Measurements from ENCODE around the gene TNFAIP2.

Gene TNFAIP2

GRCh38 chr14:103134919-103135318 lies 11.7 kb downstream of the TNFAIP2 start:
- Histone ChIP-seq H3K27me3 (ENCODE audit: insufficient read depth, low read length) (peaks cover 9% of the 10 kb centered on the region; the same call in 1 of the 2 replicates), H3K79me2 (ENCODE audit: insufficient read depth, low read length) (no peaks in the 10 kb centered on the region), H3K27ac (ENCODE audit: low read depth, low read length, poor library complexity, severe bottlenecking) (no peak overlapping the region), H2AFZ (ENCODE audit: low read length) (no peak overlapping the region), H3K4me1 (ENCODE audit: insufficient read depth, low read length, severe bottlenecking) (peaks cover 4% of the 10 kb centered on the region), H3K36me3 (ENCODE audit: insufficient read depth, low read length) (no peaks in the 10 kb centered on the region), H4K20me1 (ENCODE audit: insufficient read depth, low read length) (no peaks in the 10 kb centered on the region), H3K9ac (ENCODE audit: low read length) (no peak overlapping the region), H3K4me2 (ENCODE audit: low read length) (no peak overlapping the region), H3K9me3 (ENCODE audit: low read length) (no peaks in the 10 kb centered on the region), H3K4me3 (ENCODE audit: low read depth, low read length, poor library complexity, severe bottlenecking) (no peak overlapping the region), H3F3A (ENCODE audit: insufficient read depth, low read length) (no peaks in the 10 kb centered on the region), H3K9me2 (ENCODE audit: low read depth, low read length) (no peaks in the 10 kb centered on the region)
- TF ChIP-seq CTCF (IDR thresholded peaks at IDR 0.05; ENCODE audit: low read length) (no peak), EZH2 (IDR thresholded peaks at IDR 0.05; ENCODE audit: borderline replicate concordance, low read length) (no peak)

DNA sequence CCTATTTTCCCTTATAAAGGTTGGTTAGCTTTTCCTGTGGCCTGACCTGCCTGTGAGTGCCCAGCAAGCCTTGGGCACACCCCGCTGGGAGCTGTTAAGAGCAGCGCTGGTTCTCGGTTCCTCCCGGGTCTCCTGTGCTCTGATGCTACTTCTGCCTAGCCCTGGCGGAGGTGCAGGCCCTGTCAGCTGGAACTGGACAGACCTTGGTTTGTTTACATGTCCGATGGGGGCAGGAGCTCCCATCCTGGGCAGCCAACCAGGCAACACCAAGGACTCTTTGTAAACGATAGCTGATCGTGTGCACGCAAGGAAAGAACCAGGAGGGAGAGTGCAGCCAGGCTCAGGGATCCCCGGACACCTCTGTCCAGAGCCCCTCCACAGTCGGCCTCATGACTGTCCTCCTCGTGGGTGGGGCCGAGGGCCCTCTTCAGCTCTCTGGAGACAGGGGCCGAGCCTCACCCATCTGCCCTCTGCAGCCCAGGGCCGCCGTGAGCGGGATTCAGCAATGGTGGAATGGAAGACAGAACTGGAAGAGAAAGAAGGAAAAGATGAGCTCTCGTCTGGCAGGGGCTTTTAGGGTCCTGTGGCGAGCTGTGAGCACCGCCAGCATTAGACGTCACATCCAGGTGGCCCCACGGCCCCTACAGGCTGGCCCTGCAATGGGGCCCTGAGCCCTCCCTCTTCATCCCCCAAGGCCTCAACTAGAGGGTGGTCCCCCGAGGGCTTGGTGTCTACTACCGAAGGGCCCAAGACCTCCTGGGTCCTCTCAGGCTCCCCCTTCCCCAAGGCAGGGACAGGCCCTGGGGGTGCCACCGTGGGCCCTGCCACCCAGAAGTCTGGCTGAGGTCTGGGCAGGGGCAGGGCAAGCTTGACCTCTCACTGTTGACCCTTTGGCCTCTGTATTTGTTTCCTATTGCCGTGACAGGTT lies 12.3 kb downstream of the TNFAIP2 start:
- peaks cover 9% of the 10 kb centered on the region; the same call in 1 of the 2 replicates for H3K27me3 ChIP-seq (ENCODE audit: insufficient read depth, low read length)
- H3K36me3 ChIP-seq (ENCODE audit: insufficient read depth, low read length) = no peaks in the 10 kb centered on the region
- H4K20me1 ChIP-seq (ENCODE audit: insufficient read depth, low read length) = no peaks in the 10 kb centered on the region
- H3K9ac ChIP-seq (ENCODE audit: low read length) = no peak overlapping the region
- no peak overlapping the region for H3K4me2 ChIP-seq (ENCODE audit: low read length)
- peaks cover 11% of the 10 kb centered on the region for H3K4me1 ChIP-seq (ENCODE audit: insufficient read depth, low read length, severe bottlenecking)
- no peak overlapping the region for H3K4me3 ChIP-seq (ENCODE audit: low read depth, low read length, poor library complexity, severe bottlenecking)
- H2AFZ ChIP-seq (ENCODE audit: low read length) = no peak overlapping the region
- H3F3A ChIP-seq (ENCODE audit: insufficient read depth, low read length) = no peaks in the 10 kb centered on the region
- TF ChIP-seq CTCF (IDR thresholded peaks at IDR 0.05; ENCODE audit: low read length) = no peak
- no peak for TF ChIP-seq EZH2 (IDR thresholded peaks at IDR 0.05; ENCODE audit: borderline replicate concordance, low read length)
- no peak overlapping the region for H3K27ac ChIP-seq (ENCODE audit: low read depth, low read length, poor library complexity, severe bottlenecking)
- H3K9me3 ChIP-seq (ENCODE audit: low read length) = no peaks in the 10 kb centered on the region
- no peaks in the 10 kb centered on the region for H3K9me2 ChIP-seq (ENCODE audit: low read depth, low read length)
- H3K79me2 ChIP-seq (ENCODE audit: insufficient read depth, low read length) = no peaks in the 10 kb centered on the region

GRCh38 chr14:103136388-103137271 lies 13.4 kb downstream of the TNFAIP2 start:
- Histone ChIP-seq H3K27ac (ENCODE audit: low read depth, low read length, poor library complexity, severe bottlenecking) (no peak overlapping the region), H3K4me1 (ENCODE audit: insufficient read depth, low read length, severe bottlenecking) (peaks cover 22% of the 10 kb centered on the region), H3K9ac (ENCODE audit: low read length) (no peak overlapping the region), H3F3A (ENCODE audit: insufficient read depth, low read length) (no peaks in the 10 kb centered on the region), H4K20me1 (ENCODE audit: insufficient read depth, low read length) (no peaks in the 10 kb centered on the region), H3K9me2 (ENCODE audit: low read depth, low read length) (no peaks in the 10 kb centered on the region), H3K27me3 (ENCODE audit: insufficient read depth, low read length) (peaks cover 9% of the 10 kb centered on the region; the same call in 1 of the 2 replicates), H3K36me3 (ENCODE audit: insufficient read depth, low read length) (no peaks in the 10 kb centered on the region), H3K79me2 (ENCODE audit: insufficient read depth, low read length) (no peaks in the 10 kb centered on the region), H3K9me3 (ENCODE audit: low read length) (no peaks in the 10 kb centered on the region), H3K4me3 (ENCODE audit: low read depth, low read length, poor library complexity, severe bottlenecking) (no peak overlapping the region), H2AFZ (ENCODE audit: low read length) (no peak overlapping the region), H3K4me2 (ENCODE audit: low read length) (no peak overlapping the region)
- TF ChIP-seq EZH2 (IDR thresholded peaks at IDR 0.05; ENCODE audit: borderline replicate concordance, low read length) = no peak
- no peak for TF ChIP-seq CTCF (IDR thresholded peaks at IDR 0.05; ENCODE audit: low read length)

Data from OCI-LY1 (cell line).